ENCODE data around the gene MED26.

Gene MED26

GRCh38 chr19:16612636-16613035 is 15.4 kb downstream of the MED26 start:
- no peak for DNase-seq (ENCODE audit: low read depth, low spot score)

- DNase-seq (ENCODE audit: low read depth, low spot score) = no peak
Observed at GRCh38 chr19:16611121-16611520, 16.9 kb downstream of the MED26 start.

GRCh38 chr19:16609511-16610200 is 18.3 kb downstream of the MED26 start:
- DNase-seq (ENCODE audit: low read depth, low spot score) = no peak

GRCh38 chr19:16608290-16608739 is 19.7 kb downstream of the MED26 start:
- DNase-seq (ENCODE audit: low read depth, low spot score) = no peak

GRCh38 chr19:16607819-16608218 is 20.2 kb downstream of the MED26 start:
- no peak for DNase-seq (ENCODE audit: low read depth, low spot score)

GRCh38 chr19:16605553-16605994 is 22.4 kb downstream of the MED26 start:
- DNase-seq (ENCODE audit: low read depth, low spot score) = no peak

GRCh38 chr19:16605115-16605514 is 22.9 kb downstream of the MED26 start:
- no peak for DNase-seq (ENCODE audit: low read depth, low spot score)

GRCh38 chr19:16604615-16605014 is 23.4 kb downstream of the MED26 start:
- DNase-seq (ENCODE audit: low read depth, low spot score) = no peak

GRCh38 chr19:16603090-16603489 is 24.9 kb downstream of the MED26 start:
- DNase-seq (ENCODE audit: low read depth, low spot score) = no peak

GRCh38 chr19:16601378-16602052 is 26.5 kb downstream of the MED26 start:
- DNase-seq (ENCODE audit: low read depth, low spot score) = no peak

- DNase-seq (ENCODE audit: low read depth, low spot score) = no peak
Observed at GRCh38 chr19:16600824-16601223, 27.2 kb downstream of the MED26 start.

- DNase-seq (ENCODE audit: low read depth, low spot score) = no peak
Observed at GRCh38 chr19:16599655-16600346, 28.2 kb downstream of the MED26 start.

GRCh38 chr19:16598848-16599247 is 29.2 kb downstream of the MED26 start:
- DNase-seq (ENCODE audit: low read depth, low spot score) = no peak

GRCh38 chr19:16596399-16596798 is 31.6 kb downstream of the MED26 start:
- no peak for DNase-seq (ENCODE audit: low read depth, low spot score)

- DNase-seq (ENCODE audit: low read depth, low spot score) = no peak
Observed at GRCh38 chr19:16595097-16595496, 32.9 kb downstream of the MED26 start.

GRCh38 chr19:16594681-16595091 is 33.3 kb downstream of the MED26 start:
- no peak for DNase-seq (ENCODE audit: low read depth, low spot score)

GRCh38 chr19:16594131-16594586 is 33.8 kb downstream of the MED26 start:
- DNase-seq (ENCODE audit: low read depth, low spot score) = no peak

- DNase-seq (ENCODE audit: low read depth, low spot score) = no peak
Observed at GRCh38 chr19:16593181-16593580, 34.8 kb downstream of the MED26 start.

- no peak for DNase-seq (ENCODE audit: low read depth, low spot score)
Observed at GRCh38 chr19:16591803-16592556, 36.0 kb downstream of the MED26 start.

- no peak for DNase-seq (ENCODE audit: low read depth, low spot score)
Observed at GRCh38 chr19:16590876-16591802, 36.9 kb downstream of the MED26 start.

GRCh38 chr19:16589917-16590316 is 38.1 kb downstream of the MED26 start:
- no peak for DNase-seq (ENCODE audit: low read depth, low spot score)

Measured in smooth muscle cell of the brain vasculature (primary cell).